Measurements from ENCODE around the gene MACROD1. TPM values are rescaled to one million over a fixed set of nuclear protein-coding genes. Genes with fewer than 3 reads are reported as not detected.

The MACROD1 gene
- total and polyA plus RNA-seq, 2 of the 13 experiments (the other 11 are each of a cell fraction or from before 2014, with no cell fraction given) = 23.1 to 34.5 TPM

DNA sequence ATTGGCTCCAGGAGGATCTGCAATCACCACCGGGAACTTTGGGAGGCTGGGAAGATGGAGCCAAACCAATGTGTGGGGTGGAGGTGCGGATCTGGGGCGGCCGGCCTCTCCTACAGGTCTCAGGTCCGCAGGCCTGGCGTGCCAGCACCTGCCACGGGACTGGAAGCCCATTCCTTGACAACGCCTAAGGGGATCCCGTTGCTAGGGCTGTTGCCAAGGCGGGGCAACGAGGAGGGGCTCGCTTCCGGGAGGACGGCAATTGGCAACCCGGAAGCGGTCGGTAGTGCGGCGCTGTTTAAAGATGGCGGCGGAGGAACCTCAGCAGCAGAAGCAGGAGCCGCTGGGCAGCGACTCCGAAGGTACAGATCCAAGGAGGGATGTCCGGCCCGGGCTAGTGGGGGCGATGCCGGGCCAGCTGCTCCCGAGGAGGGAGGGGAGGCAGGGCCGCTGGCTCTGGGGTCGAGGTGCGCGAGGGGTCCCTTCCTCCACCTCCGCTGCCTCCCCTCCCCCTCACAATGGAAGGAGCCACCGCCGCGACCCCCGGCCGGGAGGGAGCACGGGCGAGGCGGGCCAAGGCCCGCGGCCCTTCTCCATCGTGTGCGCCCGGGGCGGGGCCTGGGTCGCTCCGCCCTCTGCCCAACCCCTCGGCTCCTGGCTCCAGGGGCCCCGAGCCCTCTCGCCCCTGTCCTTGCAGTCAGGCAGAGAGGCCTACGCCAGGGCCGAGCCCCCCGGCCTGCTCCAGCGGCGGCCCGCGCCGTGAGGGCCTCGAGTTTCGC lies 179.6 kb downstream of the MACROD1 start, which contains the start of gene OTUB1 (continued):
- TF ChIP-seq SIX4 (CRISPR knock-in tag; IDR thresholded peaks at IDR 0.05) = peak; percentile 57; the same call in 1 of the 2 replicates
- TF ChIP-seq ZNF543 (CRISPR knock-in tag; IDR thresholded peaks at IDR 0.05) = peak; percentile 62
- TF ChIP-seq EZH2 (conservative IDR thresholded peaks at IDR 0.05; ENCODE audit: low read depth, low read length) = no peak
- peak; percentile 57; the same call in 1 of the 2 replicates for TF ChIP-seq ZNF549 (CRISPR knock-in tag; IDR thresholded peaks at IDR 0.05)
- TF ChIP-seq REPIN1 (CRISPR knock-in tag; IDR thresholded peaks at IDR 0.05; ENCODE audit: borderline replicate concordance, low read depth) = peak; percentile 53; the same call in 1 of the 2 replicates
- TF ChIP-seq ZNF207 (IDR thresholded peaks at IDR 0.05; ENCODE audit: borderline replicate concordance) = no peak
- TF ChIP-seq PLRG1 (conservative IDR thresholded peaks at IDR 0.05) = no peak
- TF ChIP-seq ZNF598 (CRISPR knock-in tag; IDR thresholded peaks at IDR 0.05; ENCODE audit: borderline replicate concordance) = peak; percentile 13; the same call in 1 of the 2 replicates
- 0 out of 2 replicates have a peak, but pooled peaks have one; percentile 36 for TF ChIP-seq ZBTB2 (CRISPR knock-in tag; IDR thresholded peaks at IDR 0.05; ENCODE audit: low read depth)
- TF ChIP-seq, protein P1, sequence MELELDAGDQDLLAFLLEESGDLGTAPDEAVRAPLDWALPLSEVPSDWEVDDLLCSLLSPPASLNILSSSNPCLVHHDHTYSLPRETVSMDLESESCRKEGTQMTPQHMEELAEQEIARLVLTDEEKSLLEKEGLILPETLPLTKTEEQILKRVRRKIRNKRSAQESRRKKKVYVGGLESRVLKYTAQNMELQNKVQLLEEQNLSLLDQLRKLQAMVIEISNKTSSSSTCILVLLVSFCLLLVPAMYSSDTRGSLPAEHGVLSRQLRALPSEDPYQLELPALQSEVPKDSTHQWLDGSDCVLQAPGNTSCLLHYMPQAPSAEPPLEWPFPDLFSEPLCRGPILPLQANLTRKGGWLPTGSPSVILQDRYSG (CRISPR knock-in tag; IDR thresholded peaks at IDR 0.05) = peak; percentile 65; the same call in 1 of the 2 replicates
- TF ChIP-seq TARDBP (CRISPR knock-in tag; IDR thresholded peaks at IDR 0.05) = peak; percentile 51; the same call in 1 of the 2 replicates
- TF ChIP-seq REL (CRISPR knock-in tag; conservative IDR thresholded peaks at IDR 0.05) = peak; percentile 64; the same call in 1 of the 2 replicates
- peak; percentile 7; the same call in 1 of the 2 replicates for TF ChIP-seq TFE3 (CRISPR knock-in tag; IDR thresholded peaks at IDR 0.05)
- peak; percentile 53 for TF ChIP-seq PRPF4 (IDR thresholded peaks at IDR 0.05; ENCODE audit: low read depth, low read length, poor library complexity, severe bottlenecking)
- no peak for TF ChIP-seq ZNF746 (CRISPR knock-in tag; IDR thresholded peaks at IDR 0.05)
- no peak for TF ChIP-seq ZNF296 (CRISPR knock-in tag; conservative IDR thresholded peaks at IDR 0.05)
- TF ChIP-seq U2AF2 (IDR thresholded peaks at IDR 0.05; ENCODE audit: low read depth, low read length) = peak; percentile 96
- peak; percentile 97 for TF ChIP-seq BRD4 (CRISPR knock-in tag; IDR thresholded peaks at IDR 0.05)
- peak; percentile 80; the same call in 1 of the 2 replicates for TF ChIP-seq ZNF704 (CRISPR knock-in tag; IDR thresholded peaks at IDR 0.05; ENCODE audit: borderline replicate concordance)

Measured in HepG2 (cell line).